ENCODE data around the gene KLHL26. TPM values are rescaled to one million over a fixed set of nuclear protein-coding genes. Genes with fewer than 3 reads are reported as not detected.

The KLHL26 gene
- total and polyA plus RNA-seq, 9 of the 15 experiments (the other 6 are each of a cell fraction or from before 2014, with no cell fraction given): 0.13 to 13.3 (median 1.4) TPM

DNA sequence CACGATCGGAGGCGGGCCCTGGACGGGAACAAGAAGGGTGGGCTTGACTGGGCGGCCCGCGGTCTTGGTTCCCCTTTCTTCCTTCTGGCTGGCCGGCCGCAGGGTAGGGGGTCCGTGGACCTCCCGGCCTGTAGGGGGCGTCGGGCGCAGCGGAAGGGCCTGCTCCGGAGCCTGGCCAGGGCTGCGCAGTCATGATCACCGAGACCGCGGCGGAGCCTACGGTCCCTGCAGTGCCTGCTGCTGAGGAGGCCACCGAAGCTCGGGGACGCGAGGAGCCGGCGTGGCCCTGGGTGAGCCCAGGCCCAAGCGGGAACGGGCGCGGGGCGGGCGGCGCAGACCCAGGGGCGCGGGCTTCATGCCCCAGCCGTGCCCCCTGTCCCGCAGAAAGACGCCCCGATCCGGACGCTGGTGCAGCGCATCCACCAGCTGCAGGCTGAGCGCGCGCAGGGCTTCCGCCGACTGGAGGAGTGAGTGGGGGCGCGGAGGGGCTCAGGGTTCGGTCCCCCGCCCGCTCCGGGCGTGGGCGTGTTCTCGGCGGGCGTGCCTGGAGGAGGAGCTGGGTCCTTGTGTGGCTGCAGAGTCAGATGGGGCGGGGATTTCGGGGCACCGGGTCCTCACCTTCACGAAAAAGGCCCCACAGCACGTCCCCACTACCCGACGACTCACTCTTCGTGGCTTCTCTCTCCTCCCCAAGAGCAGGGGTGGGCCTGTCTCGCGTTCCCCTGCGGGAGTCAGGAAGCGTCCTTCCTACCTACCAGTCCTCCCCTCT is 48.0 kb upstream of the KLHL26 start, which contains the start of gene REX1BD (continued):
- no peak for TF ChIP-seq RREB1 (CRISPR knock-in tag; IDR thresholded peaks at IDR 0.05)
- no peak for TF ChIP-seq ZKSCAN3 (CRISPR knock-in tag; IDR thresholded peaks at IDR 0.05)
- TF ChIP-seq HNRNPUL1 (IDR thresholded peaks at IDR 0.05; ENCODE audit: low read length): no peak
- peak; percentile 86 for TF ChIP-seq SNIP1 (IDR thresholded peaks at IDR 0.05; ENCODE audit: low read depth)
- TF ChIP-seq SAP30 (IDR thresholded peaks at IDR 0.05; ENCODE audit: borderline replicate concordance, insufficient read depth, low read depth, low read length, poor library complexity, severe bottlenecking): no peak
- no peak for TF ChIP-seq ATF1 (CRISPR knock-in tag; IDR thresholded peaks at IDR 0.05)
- peak; percentile 71 for TF ChIP-seq ATF1 (tag; IDR thresholded peaks at IDR 0.05)
- TF ChIP-seq SIN3B (IDR thresholded peaks at IDR 0.05; ENCODE audit: low read depth): peak; percentile 75; the same call in 1 of the 2 replicates
- no peak for TF ChIP-seq ZNF75A (CRISPR knock-in tag; IDR thresholded peaks at IDR 0.05)
- peak; percentile 80; the same call in 1 of the 2 replicates for TF ChIP-seq KDM2B (CRISPR knock-in tag; IDR thresholded peaks at IDR 0.05)
- no peak for TF ChIP-seq TCF7 (IDR thresholded peaks at IDR 0.05; ENCODE audit: borderline replicate concordance)
- TF ChIP-seq CTCFL (IDR thresholded peaks at IDR 0.05; ENCODE audit: borderline replicate concordance, insufficient read depth, low read depth, low read length, poor library complexity, severe bottlenecking): peak; percentile 98
- TF ChIP-seq ELF1 (tag; IDR thresholded peaks at IDR 0.05): peak; percentile 37; the same call in 1 of the 2 replicates
- no peak for TF ChIP-seq HNRNPK (IDR thresholded peaks at IDR 0.05; ENCODE audit: low read depth, low read length, poor library complexity, severe bottlenecking)
- TF ChIP-seq ILK (tag; IDR thresholded peaks at IDR 0.05; ENCODE audit: borderline replicate concordance, low read depth): no peak
- TF ChIP-seq DEAF1 (CRISPR knock-in tag; IDR thresholded peaks at IDR 0.05): 0 out of 2 replicates have a peak, but pooled peaks have one; percentile 25
- peak; percentile 91 for TF ChIP-seq CXXC5 (CRISPR knock-in tag; IDR thresholded peaks at IDR 0.05)
- TF ChIP-seq ZNF830 (CRISPR knock-in tag; IDR thresholded peaks at IDR 0.05): peak; percentile 93; the same call in 1 of the 2 replicates
- TF ChIP-seq ZNF282 (CRISPR knock-in tag; IDR thresholded peaks at IDR 0.05): no peak; the same call in 1 of the 2 replicates
